ENCODE data around the gene CUL4A. TPM values are rescaled to one million over a fixed set of nuclear protein-coding genes. Genes with fewer than 3 reads are reported as not detected.

The CUL4A gene
- total RNA-seq, 1 donor from 2014 or later: 104 TPM

Other genes with a start within 250 kb of the CUL4A start
- gene MCF2L, start 240.4 kb upstream of the CUL4A start, total RNA-seq: under 0.01 TPM in 2 replicates
- not detected in 2 replicates for gene F7, start 103.8 kb upstream of the CUL4A start, total RNA-seq
- 0.26 TPM in 1 of 2 replicates, not detected in the other for gene F10, start 86.8 kb upstream of the CUL4A start, total RNA-seq
- gene PROZ, start 51.0 kb upstream of the CUL4A start, total RNA-seq: not detected in 2 replicates
- gene PCID2, start 944 bp upstream of the CUL4A start, total RNA-seq: 55.3 and 61.1 TPM in 2 replicates
- gene LAMP1, start 87.6 kb downstream of the CUL4A start, total RNA-seq: 267 and 286 TPM in 2 replicates
- 7.6 and 9.3 TPM in 2 replicates for gene GRTP1, start 154.5 kb downstream of the CUL4A start, total RNA-seq
- 0.26 and 1.0 TPM in 2 replicates for gene ADPRHL1, start 243.9 kb downstream of the CUL4A start, total RNA-seq

Measured in bronchial epithelial cell (primary cell).